Loucy (cell line): Measurements from ENCODE around the gene SLC9B2.

ENCODE experiments used
- CTCF ChIP-seq: fragments of 200-600 bp; sonication (generic); conservative IDR thresholded peaks from 2 replicates; pipeline ENCODE4 v1.5.1; 2014; ENCODE audit warnings: mild to moderate bottlenecking, antibody characterized with exemption, low read length
- EZH2phosphoT487 ChIP-seq: fragments of 200-600 bp; IDR thresholded peaks from 2 replicates; pipeline ENCODE4 v1.6.1; 2018; ENCODE audit warnings: antibody characterized with exemption, mild to moderate bottlenecking, moderate library complexity, borderline replicate concordance

- TF ChIP-seq CTCF (peak; percentile 82), EZH2phosphoT487 (no peak)
Measured at GRCh38 chr4:103008875-103009729, 67.5 kb downstream of the SLC9B2 start.
